ENCODE results near the gene TNS3.

The TNS3 gene

DNA sequence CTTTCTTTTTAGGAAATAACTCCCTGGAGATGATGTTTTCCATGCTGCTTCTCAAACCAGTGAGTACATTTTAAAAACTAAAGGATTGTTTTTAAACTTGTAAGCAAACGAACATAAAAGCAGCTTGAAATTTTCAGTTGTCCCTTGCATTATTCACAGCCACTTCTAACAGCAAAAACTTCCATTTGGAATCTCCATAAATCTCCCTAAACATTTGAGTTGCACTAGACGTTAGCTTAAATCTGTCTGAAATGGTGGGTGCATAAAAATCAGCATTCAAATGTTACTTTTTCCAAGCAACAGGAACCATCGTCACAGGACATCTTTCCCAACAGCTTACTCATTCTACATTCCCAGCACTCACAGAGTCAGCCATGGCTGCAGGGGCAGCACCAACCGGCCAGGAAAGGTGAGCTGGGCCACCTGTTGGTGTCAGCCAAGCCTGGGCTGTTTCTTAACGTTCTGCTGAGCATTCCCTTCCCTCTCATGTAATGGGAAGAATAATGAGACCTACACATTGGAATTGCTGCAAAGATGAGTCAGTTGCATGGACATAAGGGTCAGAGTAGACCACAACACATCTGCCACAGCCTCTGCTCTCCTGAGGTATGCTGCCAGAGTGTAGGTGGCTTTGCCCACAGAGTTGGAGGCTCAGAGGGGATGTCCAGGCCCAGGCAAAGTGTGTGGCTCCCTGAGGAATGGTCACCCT lies 163.2 kb downstream of the TNS3 start:
- DNase-seq: peak; percentile 60

DNA sequence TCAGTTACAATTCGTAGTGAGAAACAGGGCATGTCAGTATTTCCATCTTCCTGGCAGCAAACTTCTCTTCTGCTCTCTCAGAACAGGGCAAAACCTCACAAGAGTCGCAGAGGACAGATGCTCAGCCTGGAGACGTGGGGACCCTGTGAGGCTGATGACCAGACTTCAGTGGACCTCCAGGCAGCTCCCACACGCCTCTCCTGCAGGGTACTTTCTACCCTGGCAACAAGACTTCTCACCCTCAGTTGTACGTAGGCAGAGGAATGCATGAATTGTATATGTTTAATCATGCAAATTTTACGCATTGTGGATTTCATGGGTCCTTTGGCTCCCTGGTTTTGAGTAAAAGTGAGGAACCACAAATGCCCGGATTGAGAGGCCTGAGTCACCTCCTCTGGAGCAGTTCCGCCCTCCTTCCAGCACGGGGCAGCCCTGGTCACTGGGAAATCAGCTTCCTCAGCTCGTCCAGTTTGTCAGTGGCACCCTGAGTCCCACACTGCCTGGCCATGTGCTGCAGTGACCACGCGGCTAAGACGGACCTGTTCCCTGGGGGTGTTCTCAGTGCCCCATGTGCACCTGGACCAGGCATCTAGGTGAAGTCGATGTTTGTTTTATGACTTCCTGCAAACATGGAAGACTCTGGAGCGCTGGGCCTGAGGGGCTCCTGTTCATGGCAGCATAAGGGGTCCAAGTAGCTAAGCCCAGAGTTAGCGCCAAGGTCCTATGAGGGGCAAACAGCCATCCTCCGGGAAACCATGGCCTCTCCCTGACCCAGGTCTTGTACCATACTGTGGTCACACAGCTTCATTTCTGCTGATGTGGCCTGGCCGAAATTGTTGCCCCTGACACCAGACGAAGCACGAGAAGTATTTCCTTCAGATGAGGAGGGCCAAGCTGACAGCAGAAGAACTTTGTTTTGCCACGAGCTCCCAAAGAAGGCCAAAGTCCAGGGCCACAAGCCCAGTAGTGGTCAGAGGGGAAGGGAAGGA lies 165.1 kb downstream of the TNS3 start:
- DNase-seq: no peak

DNA sequence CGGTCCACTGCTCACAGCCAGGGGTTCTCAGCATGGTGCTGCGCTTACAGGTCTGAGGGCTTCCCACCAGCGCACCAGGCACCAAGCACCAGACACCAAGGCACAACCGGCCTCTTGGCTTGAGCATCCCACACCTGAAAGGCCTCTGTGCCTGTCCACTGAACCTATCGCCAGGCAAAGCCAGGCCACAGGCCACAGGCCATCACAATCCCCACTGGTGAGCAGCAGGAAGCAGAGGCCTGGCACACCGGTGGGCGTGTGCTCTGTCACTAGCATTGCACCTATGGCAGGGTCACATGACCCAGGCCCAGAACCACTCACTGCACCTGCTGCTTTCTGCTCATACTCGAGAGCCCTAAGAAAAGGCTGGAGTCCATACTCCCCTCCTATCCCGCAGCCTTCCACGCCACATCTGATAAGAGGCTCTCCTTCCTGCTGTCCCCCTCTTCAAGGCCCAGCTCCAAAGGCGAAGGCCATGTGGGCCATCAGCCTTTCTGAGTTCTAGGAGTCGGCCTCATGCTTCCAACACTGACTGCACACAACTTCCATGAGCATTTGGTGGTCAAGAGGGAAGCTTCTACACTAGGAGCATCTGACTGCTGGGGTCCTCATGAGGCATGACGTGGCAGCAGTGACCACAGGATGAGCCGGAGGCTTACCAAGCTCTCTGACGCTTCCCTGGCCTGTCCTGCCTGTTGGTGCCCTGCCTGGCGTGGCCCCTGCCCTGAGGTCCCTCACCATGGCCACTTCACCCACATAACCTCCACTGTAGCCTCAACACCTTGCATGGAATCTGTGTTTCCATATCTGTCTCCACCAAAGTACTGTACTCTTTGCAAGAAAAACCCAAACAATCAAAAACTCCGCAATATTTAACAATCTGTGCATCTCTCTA lies 166.3 kb downstream of the TNS3 start:
- DNase-seq: no peak

DNA sequence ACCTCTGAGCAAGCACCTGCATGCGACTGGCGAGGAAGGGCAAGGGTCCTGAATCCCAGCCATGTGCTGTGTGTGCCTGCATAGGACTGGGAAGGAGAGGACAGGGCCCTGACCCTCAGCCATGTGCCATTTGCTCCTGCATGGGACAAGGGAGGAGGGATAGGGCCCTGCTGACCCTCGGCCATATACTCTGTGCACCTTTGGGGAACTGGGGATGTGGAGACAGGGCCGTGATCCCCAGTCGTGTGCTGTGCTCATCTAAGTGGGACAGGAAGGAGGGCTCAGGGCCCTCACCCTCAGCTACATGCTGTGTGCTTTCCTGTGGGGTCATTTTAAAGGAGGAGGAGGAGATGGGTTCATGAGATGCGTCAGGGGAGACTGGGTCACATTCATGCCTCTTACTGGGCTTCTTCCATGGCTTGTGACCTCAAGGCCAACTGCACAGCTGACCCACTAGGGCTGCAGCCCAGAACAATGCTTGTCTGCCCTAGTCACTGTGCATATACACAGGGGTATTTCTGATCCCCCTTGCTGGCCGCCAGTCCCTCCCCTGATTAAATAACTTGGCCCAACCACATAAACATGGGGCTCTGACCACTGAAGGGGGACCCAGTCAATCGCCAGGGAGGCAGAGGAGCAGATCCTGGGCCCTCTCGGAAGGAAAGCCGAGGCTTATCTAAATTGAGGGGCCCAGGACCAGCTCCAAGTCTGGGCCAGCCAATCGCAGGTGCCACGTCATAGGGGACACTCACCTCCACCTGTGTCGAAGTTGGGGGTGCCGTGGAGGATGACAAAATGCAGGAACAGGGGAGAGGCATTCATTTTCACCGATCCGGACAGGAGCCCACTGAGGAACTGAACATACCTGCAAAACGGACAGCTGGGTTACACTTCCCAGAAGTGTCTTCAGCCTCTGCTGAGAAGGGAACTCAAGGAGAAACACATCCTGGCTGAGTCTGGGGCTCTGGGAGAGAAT lies 167.3 kb downstream of the TNS3 start:
- no peak for DNase-seq

DNA sequence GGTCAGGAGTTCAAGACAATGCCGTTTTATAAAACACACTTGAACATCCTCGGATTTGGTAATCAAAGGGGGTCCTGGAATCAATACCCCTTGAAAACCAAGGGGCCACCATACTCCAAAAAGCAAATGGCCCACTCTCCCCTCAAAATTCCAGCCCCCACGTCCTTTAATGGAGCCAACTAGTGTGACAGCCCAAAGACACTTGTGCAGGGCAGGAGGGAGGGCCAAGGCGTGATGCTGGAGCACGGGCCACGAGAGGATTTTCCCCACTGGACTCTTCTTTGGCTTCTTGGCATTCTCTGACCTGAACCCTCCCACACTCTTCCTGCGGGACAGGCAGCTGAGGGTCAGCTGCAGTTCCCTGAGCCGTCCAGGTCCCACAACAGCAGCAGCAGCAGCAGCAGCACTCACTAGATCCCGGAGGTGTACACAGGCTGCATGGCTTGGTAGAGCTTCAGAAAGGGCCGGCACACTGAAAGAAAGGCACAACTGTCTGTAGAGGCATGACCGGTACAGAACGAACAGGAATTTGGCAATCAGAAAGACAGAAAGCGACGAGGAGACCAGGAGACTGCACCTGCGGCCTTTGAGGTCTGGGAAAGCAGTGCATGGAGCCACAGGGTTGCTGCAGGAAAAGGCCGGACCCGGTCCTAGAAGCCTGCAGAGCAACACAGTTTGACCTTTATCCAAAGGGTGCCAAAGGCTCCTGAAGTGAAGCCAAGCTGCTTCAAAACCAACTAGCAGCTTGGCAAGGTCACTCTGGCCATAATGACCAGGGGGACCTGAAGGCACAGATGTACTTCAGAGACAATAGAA lies 168.2 kb downstream of the TNS3 start:
- no peak for DNase-seq

DNA sequence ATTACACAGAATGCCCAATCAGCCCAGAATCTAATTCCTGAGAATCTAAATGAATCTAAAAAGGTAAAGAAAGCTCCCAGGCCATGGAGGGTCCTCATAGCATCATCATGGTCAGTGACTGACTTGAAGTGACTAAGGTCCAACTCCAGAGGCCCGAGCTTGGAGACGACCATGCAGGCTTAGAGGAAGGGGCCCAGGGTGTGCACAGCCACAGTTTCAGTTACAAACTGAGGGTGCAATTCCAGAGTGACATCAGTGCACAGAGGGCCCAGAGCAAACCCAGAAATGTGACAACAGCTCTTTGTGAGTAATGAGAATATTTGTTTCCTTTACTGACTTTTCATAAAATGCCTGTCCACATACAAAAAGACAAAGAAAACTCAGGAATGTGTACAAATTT lies 170.0 kb downstream of the TNS3 start:
- no peak for DNase-seq

DNA sequence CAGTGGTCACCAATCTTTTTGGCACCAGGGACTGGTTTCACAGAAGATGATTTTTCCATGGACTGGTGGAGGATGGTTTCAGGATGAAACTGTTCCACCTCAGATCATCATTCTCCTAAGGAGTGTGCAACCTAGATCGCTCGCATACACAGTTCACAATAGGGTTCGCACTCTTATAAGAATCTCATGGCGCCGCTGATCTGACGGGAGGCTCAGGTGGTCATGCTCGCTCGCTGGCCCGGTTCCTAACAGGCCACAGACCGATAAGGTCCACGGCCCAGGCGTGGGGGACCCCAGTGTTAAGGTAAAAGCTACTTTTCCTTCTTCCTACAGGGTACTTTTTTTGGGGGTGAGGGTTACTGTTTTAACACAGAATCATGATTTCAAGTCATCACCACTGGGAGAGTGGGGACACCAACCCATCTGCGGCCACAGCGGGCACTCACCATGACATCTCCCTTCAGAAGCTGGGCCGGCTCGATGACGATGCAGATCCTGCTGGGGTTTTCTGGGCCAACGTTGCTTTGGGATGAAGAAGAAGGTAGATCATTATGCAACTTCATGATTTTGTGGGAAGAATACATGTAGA lies 170.5 kb downstream of the TNS3 start:
- DNase-seq: no peak

DNA sequence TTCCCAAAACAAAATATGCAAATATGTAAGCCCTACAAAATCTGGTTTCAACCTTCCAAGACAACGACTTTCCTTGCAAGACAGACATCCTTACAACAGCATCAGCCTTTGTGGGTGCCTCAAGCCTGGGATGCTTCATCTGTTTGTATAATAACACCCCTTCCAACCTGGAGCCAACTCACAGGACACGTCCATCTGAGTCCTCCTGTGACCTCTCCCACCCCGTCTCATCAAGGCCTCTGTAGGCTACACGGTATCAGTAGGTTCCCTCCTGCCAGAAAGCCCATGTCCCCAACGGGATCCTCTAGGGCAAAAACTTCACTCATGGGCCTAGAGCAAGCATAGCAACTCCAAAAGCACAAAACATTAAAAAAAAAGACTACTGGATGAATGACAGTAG lies 173.2 kb downstream of the TNS3 start:
- DNase-seq: no peak

DNA sequence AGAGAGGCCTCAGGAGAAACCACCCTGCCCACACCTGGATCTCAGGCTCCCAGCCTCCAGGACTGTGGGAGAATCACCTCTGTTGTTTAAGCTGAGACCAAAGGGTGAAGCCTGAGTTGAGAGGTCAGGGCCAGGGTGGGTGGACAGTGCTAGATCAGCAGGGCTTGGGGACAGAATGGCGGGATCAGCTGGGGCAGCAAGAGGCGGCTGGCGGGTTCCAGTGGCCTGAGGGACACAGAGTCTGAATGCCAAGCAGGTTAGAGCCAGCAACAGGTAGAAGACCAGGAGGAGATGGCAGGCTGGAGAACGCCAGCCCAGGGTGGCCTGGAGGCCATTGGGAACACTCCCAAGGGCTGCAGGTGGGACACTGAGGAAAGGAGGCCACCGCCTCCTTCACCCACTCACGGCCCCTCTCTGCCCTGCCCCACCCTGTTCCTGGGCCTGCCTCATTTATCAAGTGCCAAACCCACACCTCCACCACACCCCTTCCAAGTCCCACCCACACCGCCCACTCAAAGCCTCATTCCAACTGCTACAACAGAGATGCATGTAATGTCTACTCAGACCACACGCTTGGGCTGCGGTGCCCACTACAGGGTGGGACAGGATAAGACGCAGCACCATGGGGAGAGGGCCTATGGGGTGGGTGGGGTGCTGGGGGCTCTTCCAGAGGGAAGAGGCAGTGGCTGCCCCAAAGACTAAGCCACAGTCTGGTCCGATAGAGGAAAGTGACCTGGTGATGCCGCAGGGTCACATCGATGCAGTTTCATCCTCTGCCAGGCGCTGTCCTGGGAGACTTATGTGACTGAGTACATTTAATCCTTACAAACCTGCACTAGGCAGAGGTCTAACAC lies 173.9 kb downstream of the TNS3 start:
- no peak for DNase-seq

DNA sequence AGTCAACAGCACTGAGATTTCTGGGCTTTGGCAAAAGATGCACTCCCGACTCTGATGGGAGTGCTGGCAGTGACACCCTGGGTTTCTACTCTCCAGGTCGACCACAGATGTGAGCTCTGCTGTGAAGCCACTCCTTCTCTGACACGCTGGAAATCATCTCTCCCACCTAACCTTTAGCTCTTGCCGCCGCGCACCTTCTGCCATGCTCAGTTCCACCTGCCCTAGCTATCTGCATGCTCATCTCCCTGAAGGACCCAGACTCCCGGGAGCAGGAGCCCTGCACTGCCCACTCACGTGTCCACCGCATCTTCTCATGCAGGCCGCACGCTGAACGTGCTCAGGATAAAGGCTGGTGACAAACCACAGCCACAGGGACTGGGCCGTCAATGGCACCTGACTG lies 174.8 kb downstream of the TNS3 start:
- no peak for DNase-seq

DNA sequence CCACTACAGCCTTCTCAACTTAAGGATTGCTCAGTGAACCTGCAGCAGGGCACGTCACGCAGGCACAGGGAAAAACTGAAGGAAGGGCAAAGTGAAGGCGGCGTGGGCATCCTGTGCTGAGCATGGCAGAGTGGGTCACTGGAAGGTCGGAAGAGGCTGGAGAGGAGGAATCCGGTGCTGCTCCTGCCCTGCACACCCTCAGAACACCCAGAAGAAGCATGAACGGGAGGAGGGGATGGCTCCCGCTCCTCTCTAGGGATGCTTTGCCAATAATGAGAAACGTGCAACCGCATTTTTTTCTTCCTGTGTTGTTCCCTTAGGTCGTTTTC lies 175.1 kb downstream of the TNS3 start:
- no peak for DNase-seq

DNA sequence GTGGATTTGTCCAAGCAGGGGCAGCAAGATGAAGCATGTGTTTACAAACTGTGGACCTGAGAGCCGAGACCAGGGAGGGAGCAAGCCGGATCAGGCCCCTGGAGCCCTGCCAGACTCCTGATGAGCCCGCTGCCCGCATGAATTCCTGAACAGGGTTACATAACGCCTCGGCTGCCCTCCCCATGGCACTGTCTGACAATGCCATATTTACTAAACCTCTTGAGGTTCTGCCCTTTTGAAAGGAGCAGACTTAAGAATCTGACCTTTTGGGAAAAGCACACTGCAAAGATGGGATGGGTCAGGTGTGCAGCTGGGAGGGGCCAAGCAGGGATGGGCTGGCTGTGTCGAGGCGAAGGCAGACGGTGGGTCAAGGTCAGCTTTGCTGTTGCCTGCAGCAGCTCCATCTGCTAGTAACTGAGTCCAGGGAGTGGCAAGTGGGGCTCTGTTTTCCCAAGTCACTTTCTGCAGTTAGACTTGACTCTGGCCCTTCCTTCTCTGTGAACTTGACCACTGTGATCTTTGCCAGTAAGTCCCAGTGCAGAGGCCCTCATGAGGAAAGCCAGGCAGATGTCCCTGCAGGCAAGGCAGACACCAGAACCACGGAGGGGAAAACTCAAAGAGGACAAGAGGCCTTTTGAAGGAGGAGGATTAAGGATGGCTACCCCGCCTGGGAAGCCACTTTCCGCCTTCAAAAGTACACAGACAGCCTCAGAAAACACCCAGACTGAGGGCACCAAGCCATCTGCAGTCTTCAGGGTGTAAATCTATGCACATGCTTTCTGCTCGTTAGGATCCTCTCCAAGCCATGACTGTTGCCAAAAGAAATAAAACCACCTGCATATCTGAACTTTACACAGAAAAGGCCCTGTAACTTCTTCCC lies 175.8 kb downstream of the TNS3 start:
- peak; percentile 23 for DNase-seq

DNA sequence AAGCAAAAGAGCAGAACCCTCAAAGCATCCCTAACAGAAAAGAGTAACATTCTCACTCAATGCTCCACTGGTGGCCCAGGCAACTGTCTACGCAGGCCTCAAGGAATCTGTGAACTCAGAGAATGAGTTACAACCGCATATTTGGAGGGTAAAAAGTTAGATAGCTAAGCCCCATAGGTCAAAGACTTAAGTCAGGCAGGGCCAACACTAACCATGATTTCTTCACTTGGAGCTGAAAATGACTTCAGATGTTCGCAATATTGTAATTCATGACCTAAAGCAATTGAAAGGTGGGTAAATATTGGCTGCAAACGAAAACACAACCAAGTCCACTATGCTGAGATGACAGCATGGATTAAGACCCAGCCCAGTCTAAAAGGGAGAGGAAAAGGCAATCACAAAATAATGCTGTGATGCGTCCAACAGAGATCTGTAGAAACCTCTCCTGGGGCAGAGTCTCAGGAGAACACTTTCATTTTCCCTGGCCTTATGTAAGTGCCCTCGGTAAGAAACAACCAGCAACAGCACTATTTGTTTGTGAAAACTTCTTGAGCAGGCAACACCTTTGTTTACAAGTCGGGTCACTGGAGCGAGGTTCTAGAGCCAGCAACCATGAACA lies 176.5 kb downstream of the TNS3 start:
- DNase-seq: no peak

DNA sequence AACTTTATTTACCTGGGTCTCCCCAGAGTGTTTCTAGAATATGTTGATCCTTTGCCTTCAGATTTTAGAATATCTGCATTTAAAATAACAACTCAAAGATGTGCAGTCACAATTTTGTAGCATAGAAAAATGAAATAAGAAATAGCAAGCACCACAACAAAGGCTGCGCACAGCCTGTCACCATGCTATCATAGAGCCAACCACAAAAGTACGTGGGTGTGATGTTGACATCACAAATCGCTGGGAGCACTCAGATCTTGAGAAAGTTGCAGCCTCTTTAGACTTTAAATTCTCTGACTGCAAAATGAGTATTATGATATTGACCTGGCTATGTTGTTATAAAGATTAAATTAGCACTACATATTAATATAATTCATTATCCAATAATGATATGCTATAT lies 177.9 kb downstream of the TNS3 start:
- no peak for DNase-seq

DNA sequence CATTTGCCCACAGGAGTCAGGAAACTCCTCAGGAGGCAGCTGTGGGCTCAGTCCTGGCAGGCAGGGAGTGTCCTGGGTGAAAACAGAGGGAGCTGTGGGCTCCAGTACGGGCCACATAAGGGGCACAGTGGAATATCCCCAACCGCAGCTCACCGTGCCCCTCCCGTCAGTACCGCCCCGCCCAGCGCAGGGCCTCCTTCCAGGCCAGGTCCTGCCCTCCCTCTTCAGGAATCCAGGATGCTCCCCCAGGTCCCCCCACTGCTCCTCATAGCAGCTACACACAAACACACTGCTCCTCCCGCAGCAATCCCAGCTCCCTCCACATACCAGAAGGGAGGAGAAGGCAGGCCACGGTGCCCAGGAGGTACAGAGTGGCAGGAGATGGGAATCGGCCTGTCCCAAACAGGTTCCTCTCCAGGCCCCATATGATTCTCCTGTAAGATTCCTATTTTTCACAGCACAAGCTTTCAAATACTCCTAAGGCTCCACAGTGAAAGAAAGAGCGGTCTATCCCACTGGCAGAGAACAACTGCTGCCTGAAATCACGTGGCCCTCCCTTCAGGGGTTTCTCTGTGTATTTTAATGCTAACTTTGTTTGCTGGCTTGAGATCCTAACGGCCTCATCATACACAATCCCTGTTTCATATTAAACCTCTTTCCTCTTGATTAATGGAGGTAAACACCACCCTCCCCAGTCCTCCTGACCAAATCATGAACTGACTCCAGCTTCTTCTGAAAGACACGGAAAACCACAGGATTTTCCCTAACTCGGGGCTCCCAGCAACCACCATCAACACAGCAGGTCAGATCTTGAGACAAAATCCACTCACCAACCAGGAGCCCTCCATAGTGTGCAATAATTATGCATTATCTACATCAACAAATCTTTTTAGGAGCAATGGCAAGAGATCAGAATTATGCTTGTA lies 178.7 kb downstream of the TNS3 start:
- DNase-seq: peak; percentile 13
